ENCODE measurements around the gene GATA5.

GATA5 gene

GRCh38 chr20:62476056-62476838 is 452 bp upstream of the GATA5 start:
- H3K4me3 ChIP-seq (ENCODE audit: low read depth in 1 of 2, low read length in 2 of 2), result no peak overlapping the region
- H3K4me1 ChIP-seq (ENCODE audit: insufficient read depth, low read length), result no peaks in the 10 kb centered on the region
- H3K9ac ChIP-seq (ENCODE audit: low read length), result no peak overlapping the region
- peaks cover 13 to 78% of the 10 kb centered on the region in 2 donors for H3K27me3 ChIP-seq (ENCODE audit: control insufficient read depth in 1 of 2, insufficient read depth in 2 of 2, low read length in 2 of 2)
- no peaks in the 10 kb centered on the region for H3K36me3 ChIP-seq (ENCODE audit: insufficient read depth, low read length)
- H3K9me3 ChIP-seq (ENCODE audit: low read length), result no peaks in the 10 kb centered on the region
- no peak overlapping the region for H3K27ac ChIP-seq (ENCODE audit: low read depth, low read length)

DNA sequence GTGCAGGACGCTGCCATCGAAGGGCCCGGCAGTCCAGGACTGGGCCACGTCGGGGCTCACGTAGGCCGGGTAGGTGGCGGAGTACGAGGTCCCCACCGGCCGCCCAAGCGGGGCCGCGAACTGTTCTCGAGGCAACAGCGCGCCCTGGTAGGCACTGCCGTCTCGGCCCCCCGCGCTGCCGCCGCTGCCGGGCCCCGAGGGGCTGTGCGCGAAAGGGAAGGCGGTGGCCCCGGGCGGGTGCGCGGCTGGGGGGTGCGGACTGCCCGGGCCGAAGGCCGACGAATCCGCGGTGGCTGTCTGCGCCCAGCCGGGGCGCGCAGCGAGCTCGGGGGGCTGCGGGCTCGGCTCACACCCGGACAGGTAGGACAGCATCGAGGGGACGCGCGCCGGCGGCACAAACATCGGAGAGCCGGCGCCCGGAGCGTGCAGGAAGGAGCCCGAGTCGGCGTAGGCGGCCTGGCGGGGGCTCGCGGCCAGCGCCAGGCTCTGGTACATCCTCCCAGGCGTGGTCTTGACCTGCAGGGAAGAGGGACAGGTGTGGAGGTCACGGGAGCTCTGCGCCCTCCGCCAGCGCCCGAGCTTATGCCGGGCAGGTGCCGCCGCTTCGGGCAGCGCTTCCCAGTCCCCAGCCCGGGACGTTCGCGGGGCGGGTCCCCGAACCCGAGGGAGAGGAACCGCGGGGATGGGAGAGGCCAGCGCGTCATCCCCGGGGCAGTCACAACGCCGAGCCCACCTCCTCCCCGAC is 596 bp downstream of the GATA5 start:
- H3K4me3 ChIP-seq (ENCODE audit: low read depth in 1 of 2, low read length in 2 of 2), result no peak overlapping the region
- H3K36me3 ChIP-seq (ENCODE audit: insufficient read depth, low read length), result no peaks in the 10 kb centered on the region
- H3K27me3 ChIP-seq (ENCODE audit: control insufficient read depth in 1 of 2, insufficient read depth in 2 of 2, low read length in 2 of 2), result peaks cover 13 to 67% of the 10 kb centered on the region in 2 donors
- no peak overlapping the region for H3K27ac ChIP-seq (ENCODE audit: low read depth, low read length)
- H3K9me3 ChIP-seq (ENCODE audit: low read length), result no peaks in the 10 kb centered on the region
- H3K4me1 ChIP-seq (ENCODE audit: insufficient read depth, low read length), result no peaks in the 10 kb centered on the region
- no peak overlapping the region for H3K9ac ChIP-seq (ENCODE audit: low read length)

GRCh38 chr20:62474604-62475026 is 1.2 kb downstream of the GATA5 start:
- no peak overlapping the region for H3K4me3 ChIP-seq (ENCODE audit: low read depth in 1 of 2, low read length in 2 of 2)
- no peak overlapping the region for H3K9ac ChIP-seq (ENCODE audit: low read length)

GRCh38 chr20:62473717-62474603 is 1.8 kb downstream of the GATA5 start:
- Histone ChIP-seq H3K27ac (ENCODE audit: low read depth, low read length) (no peak overlapping the region), H3K4me3 (ENCODE audit: low read depth in 1 of 2, low read length in 2 of 2) (no peak overlapping the region), H3K27me3 (ENCODE audit: control insufficient read depth in 1 of 2, insufficient read depth in 2 of 2, low read length in 2 of 2) (peaks cover 13 to 66% of the 10 kb centered on the region in 2 donors), H3K4me1 (ENCODE audit: insufficient read depth, low read length) (no peaks in the 10 kb centered on the region), H3K36me3 (ENCODE audit: insufficient read depth, low read length) (no peaks in the 10 kb centered on the region), H3K9ac (ENCODE audit: low read length) (no peak overlapping the region), H3K9me3 (ENCODE audit: low read length) (no peaks in the 10 kb centered on the region)

More at GRCh38 chr20:62474604-62475026, 1.2 kb downstream of the GATA5 start:
- Histone ChIP-seq H3K27me3 (ENCODE audit: control insufficient read depth in 1 of 2, insufficient read depth in 2 of 2, low read length in 2 of 2) (peaks cover 13 to 69% of the 10 kb centered on the region in 2 donors), H3K36me3 (ENCODE audit: insufficient read depth, low read length) (no peaks in the 10 kb centered on the region), H3K4me1 (ENCODE audit: insufficient read depth, low read length) (no peaks in the 10 kb centered on the region), H3K27ac (ENCODE audit: low read depth, low read length) (no peak overlapping the region), H3K9me3 (ENCODE audit: low read length) (no peaks in the 10 kb centered on the region)

GRCh38 chr20:62472941-62473585 is 2.7 kb downstream of the GATA5 start:
- Histone ChIP-seq H3K36me3 (ENCODE audit: insufficient read depth, low read length) (no peaks in the 10 kb centered on the region), H3K4me3 (ENCODE audit: low read depth in 1 of 2, low read length in 2 of 2) (no peak overlapping the region), H3K4me1 (ENCODE audit: insufficient read depth, low read length) (no peaks in the 10 kb centered on the region), H3K9ac (ENCODE audit: low read length) (no peak overlapping the region), H3K9me3 (ENCODE audit: low read length) (no peaks in the 10 kb centered on the region), H3K27me3 (ENCODE audit: control insufficient read depth in 1 of 2, insufficient read depth in 2 of 2, low read length in 2 of 2) (peaks cover 13 to 67% of the 10 kb centered on the region in 2 donors), H3K27ac (ENCODE audit: low read depth, low read length) (no peak overlapping the region)

GRCh38 chr20:62472138-62472940 is 3.5 kb downstream of the GATA5 start:
- H3K36me3 ChIP-seq (ENCODE audit: insufficient read depth, low read length), result no peaks in the 10 kb centered on the region
- H3K4me3 ChIP-seq (ENCODE audit: low read depth in 1 of 2, low read length in 2 of 2), result no peak overlapping the region
- no peak overlapping the region for H3K27ac ChIP-seq (ENCODE audit: low read depth, low read length)
- peaks cover 13 to 60% of the 10 kb centered on the region in 2 donors for H3K27me3 ChIP-seq (ENCODE audit: control insufficient read depth in 1 of 2, insufficient read depth in 2 of 2, low read length in 2 of 2)
- H3K4me1 ChIP-seq (ENCODE audit: insufficient read depth, low read length), result no peaks in the 10 kb centered on the region
- H3K9ac ChIP-seq (ENCODE audit: low read length), result no peak overlapping the region
- H3K9me3 ChIP-seq (ENCODE audit: low read length), result no peaks in the 10 kb centered on the region

GRCh38 chr20:62470459-62470858 is 5.3 kb downstream of the GATA5 start:
- H3K27me3 ChIP-seq (ENCODE audit: control insufficient read depth in 1 of 2, insufficient read depth in 2 of 2, low read length in 2 of 2), result peaks cover 13 to 59% of the 10 kb centered on the region in 2 donors
- no peak overlapping the region for H3K27ac ChIP-seq (ENCODE audit: low read depth, low read length)
- no peak overlapping the region for H3K9ac ChIP-seq (ENCODE audit: low read length)
- no peaks in the 10 kb centered on the region for H3K4me1 ChIP-seq (ENCODE audit: insufficient read depth, low read length)
- H3K4me3 ChIP-seq (ENCODE audit: low read depth in 1 of 2, low read length in 2 of 2), result no peak overlapping the region
- H3K36me3 ChIP-seq (ENCODE audit: insufficient read depth, low read length), result no peaks in the 10 kb centered on the region
- no peaks in the 10 kb centered on the region for H3K9me3 ChIP-seq (ENCODE audit: low read length)

DNA sequence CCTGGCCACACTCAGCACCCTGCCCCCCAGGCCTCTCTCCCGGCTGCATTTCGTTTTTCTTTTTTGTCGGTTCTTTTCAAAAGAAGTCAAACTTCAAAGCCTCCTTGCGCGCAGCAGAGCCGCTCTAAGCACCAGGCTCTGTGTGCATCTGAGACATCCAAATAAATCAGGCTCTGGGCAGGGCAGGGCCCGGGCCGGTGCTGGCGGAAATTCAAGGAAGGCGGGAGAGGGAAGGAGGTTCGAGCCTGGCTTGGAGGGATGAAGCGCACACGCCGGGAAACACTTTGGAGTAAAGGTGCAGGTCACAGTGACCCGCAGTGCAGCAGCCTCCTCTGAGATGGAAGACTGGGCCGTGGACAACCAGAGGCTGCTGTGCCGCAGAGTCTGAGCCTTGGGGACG is 5.8 kb downstream of the GATA5 start:
- peaks cover 13 to 55% of the 10 kb centered on the region in 2 donors for H3K27me3 ChIP-seq (ENCODE audit: control insufficient read depth in 1 of 2, insufficient read depth in 2 of 2, low read length in 2 of 2)
- H3K9ac ChIP-seq (ENCODE audit: low read length), result no peak overlapping the region
- no peaks in the 10 kb centered on the region for H3K36me3 ChIP-seq (ENCODE audit: insufficient read depth, low read length)
- H3K9me3 ChIP-seq (ENCODE audit: low read length), result no peaks in the 10 kb centered on the region
- no peak overlapping the region for H3K27ac ChIP-seq (ENCODE audit: low read depth, low read length)
- H3K4me1 ChIP-seq (ENCODE audit: insufficient read depth, low read length), result no peaks in the 10 kb centered on the region
- H3K4me3 ChIP-seq (ENCODE audit: low read depth in 1 of 2, low read length in 2 of 2), result no peak overlapping the region

DNA sequence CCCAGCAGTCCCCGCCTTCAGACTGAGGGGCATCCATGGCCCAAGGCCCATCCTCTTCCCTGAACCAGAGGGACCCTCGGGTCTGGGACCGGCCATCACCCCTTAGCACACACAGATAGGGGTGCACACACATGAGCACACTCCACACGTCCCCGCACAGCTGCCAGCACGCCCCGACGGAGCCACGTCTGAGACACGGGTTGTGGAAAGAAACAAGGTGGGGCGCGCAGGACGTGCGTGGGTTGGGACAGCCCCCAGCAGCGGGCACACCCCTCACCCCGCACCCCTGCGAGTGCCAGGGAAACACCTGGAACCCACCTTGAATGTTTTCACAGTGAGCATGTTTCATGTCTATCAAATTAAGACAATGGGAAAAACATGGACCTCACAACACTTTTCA is 6.4 kb downstream of the GATA5 start:
- Histone ChIP-seq H3K27ac (ENCODE audit: low read depth, low read length) (no peak overlapping the region), H3K4me3 (ENCODE audit: low read depth in 1 of 2, low read length in 2 of 2) (no peak overlapping the region), H3K9ac (ENCODE audit: low read length) (no peak overlapping the region), H3K36me3 (ENCODE audit: insufficient read depth, low read length) (no peaks in the 10 kb centered on the region), H3K9me3 (ENCODE audit: low read length) (no peaks in the 10 kb centered on the region), H3K27me3 (ENCODE audit: control insufficient read depth in 1 of 2, insufficient read depth in 2 of 2, low read length in 2 of 2) (peaks cover 7 to 48% of the 10 kb centered on the region in 2 donors), H3K4me1 (ENCODE audit: insufficient read depth, low read length) (no peaks in the 10 kb centered on the region)

DNA sequence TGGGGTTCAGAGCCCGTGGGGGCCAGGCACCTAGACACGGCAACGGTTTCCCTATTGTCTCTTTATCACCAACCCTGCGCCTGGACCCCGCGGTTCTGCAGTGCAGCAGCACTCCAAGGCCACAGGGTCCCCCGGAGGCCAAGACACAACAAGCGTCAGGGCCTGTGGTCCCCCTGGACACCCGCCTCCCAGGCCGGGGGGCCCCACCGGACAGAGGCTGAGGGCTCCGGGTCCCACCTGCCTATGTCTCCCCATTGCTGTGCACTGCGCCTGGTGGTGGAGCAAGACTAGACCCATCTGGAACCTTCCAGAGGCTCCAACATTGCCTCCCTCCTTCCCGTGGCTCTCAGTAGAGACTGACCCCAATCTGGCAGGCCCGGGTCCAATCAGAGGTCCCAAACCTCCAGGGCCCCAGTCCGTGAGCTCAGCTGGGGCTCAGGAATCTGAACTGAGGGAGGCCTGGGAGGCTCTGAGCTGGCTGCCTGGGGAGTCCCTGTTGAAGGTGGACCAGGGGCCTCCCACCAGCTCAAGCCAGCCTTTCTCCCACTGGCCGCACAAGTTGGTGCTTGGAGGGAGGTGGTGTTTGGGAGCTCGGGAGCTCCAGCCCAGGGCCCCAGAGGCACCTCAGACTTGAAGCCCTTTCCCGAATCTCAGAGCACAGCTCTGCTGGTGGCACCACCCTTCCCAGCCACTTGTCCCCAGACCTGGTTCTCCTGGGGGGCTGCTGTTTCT is 8.8 kb downstream of the GATA5 start:
- no peak overlapping the region for H3K9ac ChIP-seq (ENCODE audit: low read length)
- no peaks in the 10 kb centered on the region for H3K36me3 ChIP-seq (ENCODE audit: insufficient read depth, low read length)
- no peaks in the 10 kb centered on the region for H3K4me1 ChIP-seq (ENCODE audit: insufficient read depth, low read length)
- H3K27me3 ChIP-seq (ENCODE audit: control insufficient read depth in 1 of 2, insufficient read depth in 2 of 2, low read length in 2 of 2), result peaks cover 0 to 26% of the 10 kb centered on the region in 2 donors
- H3K4me3 ChIP-seq (ENCODE audit: low read depth in 1 of 2, low read length in 2 of 2), result no peak overlapping the region
- no peaks in the 10 kb centered on the region for H3K9me3 ChIP-seq (ENCODE audit: low read length)
- no peak overlapping the region for H3K27ac ChIP-seq (ENCODE audit: low read depth, low read length)
